ENCODE measurements around the gene ERFE.
A peak's percentile ranks its signal among the peaks of the same experiment; 100 is the strongest.

The ERFE gene

DNA sequence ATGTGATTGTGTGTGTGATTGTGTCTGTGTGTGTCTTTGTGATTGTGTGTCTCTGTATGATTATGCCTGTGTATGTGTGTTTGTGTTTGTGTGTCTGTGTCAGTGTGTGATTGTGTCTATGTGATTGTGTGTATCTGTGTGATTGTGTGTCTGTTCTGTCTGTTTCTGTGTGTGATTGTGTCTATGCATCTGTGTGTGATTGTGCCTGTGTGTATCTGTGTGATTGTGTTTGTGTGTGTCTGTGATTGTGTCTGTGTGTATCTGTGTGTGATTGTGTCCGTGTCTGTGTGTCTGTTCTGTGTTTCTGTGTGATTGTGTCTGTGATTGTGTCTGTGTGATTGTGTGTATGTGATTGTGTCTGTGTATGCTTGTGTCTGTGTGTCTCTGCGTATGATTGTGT, 32.4 kb upstream of the ERFE start:
- no peak for DNase-seq (ENCODE audit: low spot score)

GRCh38 chr2:238126775-238127164, 32.0 kb upstream of the ERFE start:
- DNase-seq (ENCODE audit: low spot score), result no peak

- DNase-seq (ENCODE audit: low spot score), result peak; percentile 81
Observed at GRCh38 chr2:238127165-238128060, 31.4 kb upstream of the ERFE start.

GRCh38 chr2:238128061-238128440, 30.7 kb upstream of the ERFE start:
- no peak for DNase-seq (ENCODE audit: low spot score)

DNA sequence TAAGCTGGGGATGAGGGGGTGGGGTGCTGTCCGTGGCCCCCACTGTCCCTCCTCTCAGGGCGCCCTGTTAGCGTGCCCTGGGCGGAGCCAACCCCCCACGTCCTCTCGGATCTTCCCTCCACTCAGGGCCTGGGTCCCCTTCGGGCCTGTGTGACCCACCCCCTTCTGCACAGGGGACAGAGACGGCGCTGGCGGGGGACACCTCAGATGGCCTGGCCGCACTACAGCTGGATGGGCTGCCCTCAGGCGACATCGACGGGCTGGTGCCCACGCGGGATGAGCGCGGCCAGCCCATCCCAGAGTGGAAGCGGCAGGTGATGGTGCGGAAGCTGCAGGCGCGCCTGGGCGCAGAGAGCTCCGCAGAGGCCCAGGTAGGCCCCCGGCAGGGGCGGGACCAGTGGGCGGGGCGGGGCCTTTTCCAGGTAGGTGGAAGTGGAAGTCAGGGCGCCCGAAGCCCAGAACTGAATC, 30.2 kb upstream of the ERFE start:
- DNase-seq (ENCODE audit: low spot score), result no peak

GRCh38 chr2:238129166-238130010, 29.4 kb upstream of the ERFE start:
- no peak for DNase-seq (ENCODE audit: low spot score)

DNA sequence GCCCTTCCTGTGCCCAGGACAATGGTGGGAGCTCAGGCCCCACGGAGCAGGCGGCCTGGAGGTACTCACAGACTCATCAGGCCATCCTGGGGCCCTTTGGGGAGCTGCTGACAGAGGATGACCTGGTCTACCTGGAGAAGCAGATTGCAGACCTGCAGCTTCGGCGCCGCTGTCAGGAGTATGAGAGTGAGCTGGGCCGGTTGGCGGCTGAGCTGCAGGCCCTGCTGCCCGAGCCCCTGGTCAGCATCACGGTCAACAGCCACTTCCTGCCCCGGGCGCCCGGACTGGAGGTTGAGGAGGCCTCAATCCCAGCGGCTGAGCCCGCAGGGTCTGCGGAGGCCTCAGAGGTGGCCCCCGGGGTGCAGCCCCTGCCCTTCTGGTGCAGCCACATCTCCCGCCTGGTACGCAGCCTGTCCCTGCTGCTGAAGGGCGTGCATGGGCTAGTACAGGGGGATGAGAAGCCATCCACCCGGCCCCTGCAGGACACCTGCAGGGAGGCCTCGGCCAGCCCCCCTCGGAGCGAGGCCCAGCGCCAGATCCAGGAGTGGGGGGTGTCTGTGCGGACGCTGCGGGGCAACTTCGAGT, 28.6 kb upstream of the ERFE start:
- no peak for DNase-seq (ENCODE audit: low spot score)

DNA sequence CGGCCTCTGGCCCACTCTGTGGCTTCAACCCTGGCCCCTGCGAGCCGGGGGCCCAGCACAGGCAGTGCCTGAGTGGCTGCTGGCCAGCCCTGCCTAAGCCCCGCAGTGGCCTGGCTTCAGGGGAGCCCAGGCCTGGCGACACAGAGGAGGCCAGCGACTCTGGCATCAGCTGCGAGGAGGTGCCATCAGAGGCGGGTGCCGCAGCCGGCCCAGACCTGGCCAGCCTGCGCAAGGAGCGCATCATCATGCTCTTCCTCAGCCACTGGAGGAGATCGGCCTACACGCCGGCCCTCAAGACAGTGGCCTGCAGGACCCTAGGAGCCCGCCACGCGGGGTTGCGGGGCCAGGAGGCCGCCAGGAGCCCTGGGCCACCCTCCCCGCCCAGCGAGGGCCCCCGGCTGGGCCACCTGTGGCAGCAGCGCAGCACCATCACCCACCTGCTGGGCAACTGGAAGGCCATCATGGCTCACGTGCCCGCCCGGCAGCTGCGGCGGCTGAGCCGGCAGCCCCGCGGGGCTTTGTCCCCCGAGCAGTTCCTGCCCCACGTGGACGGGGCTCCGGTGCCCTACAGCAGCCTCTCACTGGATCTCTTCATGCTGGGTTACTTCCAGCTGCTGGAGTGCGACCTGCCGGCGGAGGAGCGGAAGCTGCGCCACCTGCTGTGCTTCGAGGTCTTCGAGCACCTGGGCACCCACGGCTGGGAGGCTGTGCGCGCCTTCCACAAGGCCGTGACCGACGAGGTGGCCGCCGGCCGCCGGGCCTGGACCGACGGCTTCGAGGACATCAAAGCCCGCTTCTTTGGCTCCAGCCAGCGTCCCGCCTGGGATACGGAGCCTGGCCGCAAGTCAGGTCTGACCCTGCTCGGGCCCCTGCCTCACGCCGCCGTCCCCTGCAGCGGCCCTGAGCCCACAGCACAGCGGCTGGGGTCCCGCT, 27.8 kb upstream of the ERFE start:
- DNase-seq (ENCODE audit: low spot score), result no peak

GRCh38 chr2:238131761-238132462, 26.9 kb upstream of the ERFE start:
- DNase-seq (ENCODE audit: low spot score), result no peak

- DNase-seq (ENCODE audit: low spot score), result no peak
Observed at GRCh38 chr2:238132463-238133450, 26.0 kb upstream of the ERFE start.

DNA sequence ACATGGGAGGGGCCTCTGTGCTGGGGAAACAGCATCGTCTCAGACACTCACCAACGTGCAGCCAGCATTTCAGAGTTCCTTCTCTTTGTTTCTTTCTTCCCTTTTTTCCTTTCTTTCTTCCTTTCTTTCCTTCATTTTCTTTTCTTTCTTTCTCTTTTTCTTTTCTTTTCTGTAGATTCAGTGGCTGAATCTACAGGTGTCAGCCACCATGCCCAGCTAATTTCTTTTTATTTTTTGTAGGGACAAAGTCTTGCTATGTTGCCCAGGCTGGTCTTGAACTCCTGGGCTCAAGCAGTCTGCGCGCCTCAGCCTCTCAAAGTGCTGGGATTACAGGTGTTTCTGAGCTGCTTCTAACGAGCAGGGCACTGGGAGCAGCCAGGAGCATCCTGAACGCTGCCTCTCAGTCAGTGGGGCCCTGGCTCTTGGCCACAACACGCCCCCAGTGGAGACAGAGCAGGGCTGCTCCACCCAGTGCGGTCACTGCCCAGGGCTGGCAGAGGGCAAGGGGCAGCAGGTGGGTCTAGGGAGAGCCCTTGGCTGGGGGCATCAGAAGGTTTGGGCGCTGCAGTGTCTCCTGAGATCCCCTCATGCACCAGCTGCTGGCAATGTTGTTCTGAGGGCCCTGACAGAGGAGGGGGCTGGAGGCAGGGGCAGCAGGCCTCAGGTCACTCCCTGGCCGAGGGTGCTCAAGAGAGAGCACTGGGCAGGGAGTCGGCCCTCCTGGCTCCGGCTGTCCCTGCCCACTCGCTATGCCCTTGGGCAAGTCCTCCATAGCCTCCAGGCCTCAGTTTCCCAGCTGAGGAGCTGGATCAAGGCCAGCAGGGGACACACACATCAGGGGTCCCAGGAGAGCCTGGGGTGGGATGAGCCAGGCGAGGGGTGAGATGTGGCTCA, 25.0 kb upstream of the ERFE start:
- DNase-seq (ENCODE audit: low spot score), result no peak

DNA sequence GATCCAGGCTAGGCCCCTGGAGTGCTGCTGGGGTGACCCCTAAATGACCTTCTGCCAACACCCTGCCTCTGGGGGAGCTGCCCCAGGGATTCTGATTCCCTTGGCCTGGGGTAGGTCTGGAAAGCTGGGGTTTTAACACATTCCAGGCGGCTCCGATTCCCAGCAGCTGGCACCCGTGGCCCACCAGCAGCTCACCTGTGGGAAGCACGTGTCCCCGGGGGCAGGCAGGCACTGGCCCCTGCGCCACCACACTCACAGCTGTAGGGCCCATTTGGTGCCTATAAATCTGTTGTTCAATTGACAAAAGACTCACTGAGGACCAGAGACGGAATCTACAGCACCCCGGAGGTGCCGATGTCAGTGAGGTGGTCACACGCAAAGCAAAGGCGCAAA, 24.4 kb upstream of the ERFE start:
- DNase-seq (ENCODE audit: low spot score), result no peak

GRCh38 chr2:238135601-238136150, 23.1 kb upstream of the ERFE start:
- DNase-seq (ENCODE audit: low spot score), result no peak

GRCh38 chr2:238136820-238137537, 21.8 kb upstream of the ERFE start:
- peak; percentile 74 for DNase-seq (ENCODE audit: low spot score)

GRCh38 chr2:238137885-238138284, 20.9 kb upstream of the ERFE start:
- DNase-seq (ENCODE audit: low spot score), result no peak

DNA sequence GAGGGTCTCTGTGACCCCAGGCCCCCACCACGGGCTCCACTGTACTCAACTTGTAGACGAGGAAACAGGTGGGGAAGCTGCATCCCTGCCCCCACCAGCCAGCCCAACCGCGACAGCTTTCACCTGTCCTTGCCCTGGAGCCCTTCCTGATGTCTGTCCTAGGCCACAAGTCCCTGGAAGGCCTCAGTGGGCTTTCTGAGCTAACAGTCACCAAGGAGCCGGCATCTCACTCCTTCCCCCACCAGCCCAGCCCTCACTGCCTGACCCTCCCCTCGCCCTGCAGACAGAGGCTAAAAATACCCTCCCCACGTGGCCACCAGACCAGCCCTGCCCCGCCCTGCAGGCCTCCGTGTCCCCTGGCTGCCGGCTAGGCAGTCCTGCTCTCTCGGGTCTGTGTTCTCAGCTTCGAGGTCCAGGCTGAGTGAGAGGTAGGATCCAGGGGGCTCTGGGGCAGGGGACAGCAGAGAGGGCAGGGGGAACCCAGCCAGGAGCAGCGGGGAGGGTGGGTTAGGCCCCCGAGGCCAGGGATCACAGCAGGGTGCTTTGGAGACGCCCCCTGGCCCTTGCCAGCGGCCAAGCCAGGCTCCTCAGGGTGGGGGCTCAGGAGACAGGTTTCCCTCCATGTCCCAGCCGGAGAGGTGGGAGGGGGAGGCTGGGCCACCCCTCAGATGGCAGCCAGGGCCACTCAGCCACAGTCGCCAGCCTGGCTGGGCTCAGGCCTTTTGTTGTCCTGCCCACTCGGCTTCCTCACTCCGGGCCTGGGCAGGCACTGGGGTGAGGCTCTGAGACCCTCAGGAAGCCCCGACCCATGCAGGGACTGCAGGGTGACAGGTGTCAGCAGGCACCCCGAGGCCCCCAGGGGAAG, 20.2 kb upstream of the ERFE start, which contains the start of gene KLHL30:
KLHL30 (plus strand) TSS at position 338 of the 865 bp plus-strand sequence. CDS start 2,087 bp downstream, outside the sequence.
- no peak for DNase-seq (ENCODE audit: low spot score)

Measured in AG20443 (cell line).